H1 (cell line): Measurements from ENCODE around the gene FAM50B. TPM values are rescaled to one million over a fixed set of nuclear protein-coding genes. Genes with fewer than 3 reads are reported as not detected.

ENCODE experiments used
- E2F6 ChIP-seq: IDR thresholded peaks from 2 replicates; pipeline ENCODE4 v1.6.1; 2012; ENCODE audit warnings: inconsistent platforms
- EP300 ChIP-seq, 2 experiments: IDR thresholded peaks; 1 replicate in 1 of 2; 2 replicates in 1 of 2; pipeline ENCODE4 v1.6.1; 2011 to 2012; ENCODE audit warnings: low read depth in 2 of 2, low read length in 2 of 2, mild to moderate bottlenecking in 2 of 2, borderline replicate concordance in 1 of 2, inconsistent platforms in 1 of 2, moderate library complexity in 1 of 2
- JUND ChIP-seq: IDR thresholded peaks from 2 replicates; pipeline ENCODE4 v1.6.1; 2011; ENCODE audit warnings: mild to moderate bottlenecking, improper control_type of control experiment, low read length
- KDM4A ChIP-seq: IDR thresholded peaks from one replicate; pipeline ENCODE4 v1.7.1; 2012; ENCODE audit warnings: low read depth, mild to moderate bottlenecking, moderate library complexity, low read length, inconsistent platforms; ENCODE audit not compliant: severe bottlenecking
- PHF8 ChIP-seq: fragments of 200-600 bp; sonication (generic); conservative IDR thresholded peaks from 2 replicates; pipeline ENCODE4 v1.7.1; 2012; ENCODE audit warnings: low read depth, mild to moderate bottlenecking, inconsistent platforms, low read length, moderate library complexity
- SIN3A ChIP-seq, 2 experiments: IDR thresholded peaks in 1 of 2; conservative IDR thresholded peaks in 1 of 2; 2 replicates each; pipeline ENCODE4 v1.6.1; 2011 to 2012; ENCODE audit warnings: low read length in 2 of 2, improper control_type of control experiment in 1 of 2, low read depth in 1 of 2, mild to moderate bottlenecking in 1 of 2
- SP4 ChIP-seq: IDR thresholded peaks from 2 replicates; pipeline ENCODE4 v1.6.1; 2012; ENCODE audit warnings: low read length, inconsistent platforms
- polyA plus RNA-seq, 7 experiments: library from polyadenylated mRNA; depleted of rRNA in 3 of 7; stranded (reverse) in 5 of 7; unstranded in 2 of 7; fragments of >200 nt in 5 of 7; fragments of 200-250 nt in 2 of 7; gene quantifications; 1 replicate in 5 of 7; 2 replicates in 1 of 7; 4 replicates in 1 of 7; pipeline versions ENCODE4 v1.2.1 to v1.2.3, GENCODE V29; 2011 to 2013; ENCODE audit warnings: missing spikeins in 2 of 7, mixed read lengths in 2 of 7
- total RNA-seq: library from RNA; stranded (reverse); fragmentation: NEBNext Ultra II Directional; extraction: Animal tissue kit (Norgen Biotek cat#: 25700); gene quantifications from 2 replicates; pipeline ENCODE4 v1.2.1, GENCODE V29; 2021

FAM50B gene
- total and polyA plus RNA-seq, 2 of the 8 experiments (the other 6 are each of a cell fraction or from before 2014, with no cell fraction given), result 3.1 to 3.2 TPM

DNA sequence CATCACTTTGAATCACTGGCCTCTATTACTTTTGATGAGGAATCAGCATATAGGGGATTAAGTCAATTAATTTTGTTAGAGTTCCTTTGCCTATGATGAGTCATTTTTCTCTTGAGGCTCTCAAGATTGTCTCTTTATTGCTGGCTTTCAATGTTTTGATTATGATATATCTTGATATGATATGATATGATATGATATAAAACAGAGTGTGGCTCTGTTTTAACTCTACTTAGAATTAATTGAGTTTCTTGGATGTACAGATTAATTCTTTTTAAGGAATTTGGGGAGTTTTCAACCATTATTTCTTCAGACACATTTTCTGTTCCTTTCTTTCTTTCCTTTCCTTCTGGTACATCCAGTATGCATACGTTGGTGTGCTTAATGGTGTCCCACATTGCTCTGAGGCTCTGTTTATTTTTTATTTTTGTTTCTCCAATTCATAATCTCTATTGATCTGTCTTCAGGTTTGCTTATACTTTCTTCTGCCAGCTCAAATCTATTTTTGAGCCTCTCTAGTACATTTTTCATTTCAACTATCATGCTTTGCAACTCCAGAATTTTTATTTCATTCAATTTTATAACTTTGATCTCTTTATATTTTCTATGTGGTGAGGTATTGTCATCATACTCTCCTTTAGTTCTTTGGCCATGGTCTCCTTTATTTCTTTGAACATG is 10.8 kb downstream of the FAM50B start (continued):
- TF ChIP-seq SP4 (no peak), SIN3A (conservative IDR thresholded peaks at IDR 0.05 in 1 of 2, IDR thresholded peaks at IDR 0.05 in 1 of 2; ENCODE audit: low read depth in 1 of 2, low read length in 2 of 2) (no peak), JUND (no peak), EP300 (IDR thresholded peaks at IDR 0.05; ENCODE audit: borderline replicate concordance in 1 of 2, low read depth in 2 of 2, low read length in 2 of 2) (no peak), E2F6 (no peak), PHF8 (no peak), KDM4A (no peak)
- TF ChIP-seq, all 59 proteins: peak for 0
